CD14-positive monocyte (primary cell): ENCODE data around the gene NPRL2. TPM values are rescaled to one million over a fixed set of nuclear protein-coding genes. Genes with fewer than 3 reads are reported as not detected.

Experiments
- DNase-seq, 3 donors: peaks; one replicate each; pipeline ENCODE4 v3.0.0-alpha.2; 2011 to 2022
- H2AFZ ChIP-seq: 2 replicates; pipeline ENCODE4 v1.6.0; 2012; ENCODE audit warnings: mild to moderate bottlenecking, low read depth, low read length, inconsistent platforms; ENCODE audit not compliant: insufficient read depth, poor library complexity, severe bottlenecking
- H3K27ac ChIP-seq, 2 donors: 1 replicate in 1 of 2; 2 replicates in 1 of 2; pipeline ENCODE4 v1.5.1; 2012 to 2013; ENCODE audit warnings: low read length in 2 of 2, control low read depth in 1 of 2, inconsistent platforms in 1 of 2, low read depth in 1 of 2, mild to moderate bottlenecking in 1 of 2
- H3K27me3 ChIP-seq, 2 donors: one replicate each; pipeline versions ENCODE4 v1.6.0 to v1.6.1; 2011 to 2013; ENCODE audit warnings: low read length in 2 of 2; ENCODE audit not compliant: control insufficient read depth in 2 of 2, insufficient read depth in 2 of 2
- H3K36me3 ChIP-seq, 2 donors: replicated peaks in 1 of 2; 1 replicate in 1 of 2; 2 replicates in 1 of 2; pipeline versions ENCODE4 v1.5.1 to v1.6.1; 2012 to 2013; ENCODE audit warnings: low read length in 2 of 2, control low read depth in 1 of 2, inconsistent platforms in 1 of 2, mild to moderate bottlenecking in 1 of 2; ENCODE audit not compliant: insufficient read depth in 2 of 2, control insufficient read depth in 1 of 2
- H3K4me1 ChIP-seq, 2 donors: 1 replicate in 1 of 2; 2 replicates in 1 of 2; pipeline versions ENCODE4 v1.5.1 to v1.6.1; 2012 to 2013; ENCODE audit warnings: low read length in 2 of 2, control low read depth in 1 of 2, inconsistent platforms in 1 of 2, mild to moderate bottlenecking in 1 of 2, moderate library complexity in 1 of 2; ENCODE audit not compliant: insufficient read depth in 2 of 2, control insufficient read depth in 1 of 2
- H3K4me2 ChIP-seq: replicated peaks from 2 replicates; pipeline ENCODE3; 2012; ENCODE audit warnings: low read length, moderate library complexity, mild to moderate bottlenecking; ENCODE audit not compliant: poor library complexity, severe bottlenecking; ENCODE audit errors: extremely low read depth
- H3K4me3 ChIP-seq, 3 experiments: fragments of 200-600 bp in 1 of 3; sonication (generic) in 1 of 3; replicated peaks in 1 of 3; 1 replicate in 2 of 3; 2 replicates in 1 of 3; pipeline ENCODE4 v1.5.1; 2011 to 2013; ENCODE audit warnings: low read length in 3 of 3, mild to moderate bottlenecking in 3 of 3, control low read depth in 2 of 3, low read depth in 2 of 3, inconsistent platforms in 1 of 3, moderate library complexity in 1 of 3
- H3K79me2 ChIP-seq: 2 replicates; pipeline ENCODE4 v1.6.0; 2012; ENCODE audit warnings: mild to moderate bottlenecking, control low read depth, inconsistent platforms, low read length, moderate library complexity; ENCODE audit not compliant: insufficient read depth
- H3K9ac ChIP-seq: 2 replicates; pipeline ENCODE4 v1.6.0; 2017; ENCODE audit warnings: low read length, mild to moderate bottlenecking; ENCODE audit not compliant: insufficient read depth, poor library complexity, severe bottlenecking
- H3K9me3 ChIP-seq, 2 donors: replicated peaks in 1 of 2; 1 replicate in 1 of 2; 2 replicates in 1 of 2; pipeline versions ENCODE4 v1.5.1 to v1.6.1; 2012 to 2013; ENCODE audit warnings: low read length in 2 of 2, control low read depth in 1 of 2; ENCODE audit not compliant: control insufficient read depth in 1 of 2, insufficient read depth in 1 of 2
- H4K20me1 ChIP-seq: 2 replicates; pipeline ENCODE4 v1.6.0; 2012; ENCODE audit warnings: mild to moderate bottlenecking, low read length, control low read depth, moderate library complexity; ENCODE audit not compliant: insufficient read depth
- H3K27ac Mint-ChIP-seq, 7 donors: one replicate each; pipeline ENCODE4 v1.8.0; 2020; ENCODE audit warnings: mild to moderate bottlenecking in 7 of 7, mixed read lengths in 7 of 7, moderate library complexity in 6 of 7, inconsistent platforms in 2 of 7
- H3K27me3 Mint-ChIP-seq, 3 donors: one replicate each; pipeline ENCODE4 v1.8.0; 2021 to 2022; ENCODE audit warnings: low read depth in 3 of 3, mild to moderate bottlenecking in 3 of 3, mixed read lengths in 3 of 3, moderate library complexity in 3 of 3, inconsistent platforms in 1 of 3
- H3K36me3 Mint-ChIP-seq, 2 donors: one replicate each; pipeline ENCODE4 v1.8.0; 2020; ENCODE audit warnings: mixed read lengths in 2 of 2, inconsistent platforms in 1 of 2, mild to moderate bottlenecking in 1 of 2
- H3K4me1 Mint-ChIP-seq: one replicate; pipeline ENCODE4 v1.8.0; 2020; ENCODE audit warnings: mild to moderate bottlenecking, mixed read lengths
- H3K4me3 Mint-ChIP-seq, 2 donors: one replicate each; pipeline ENCODE4 v1.8.0; 2020; ENCODE audit warnings: mild to moderate bottlenecking in 2 of 2, mixed read lengths in 2 of 2, moderate library complexity in 1 of 2
- H3K9me3 Mint-ChIP-seq, 7 donors: one replicate each; pipeline ENCODE4 v1.8.0; 2020 to 2022; ENCODE audit warnings: mixed read lengths in 7 of 7, mild to moderate bottlenecking in 6 of 7, moderate library complexity in 6 of 7, inconsistent platforms in 2 of 7
- CTCF ChIP-seq: fragments of 200-600 bp; IDR thresholded peaks from one replicate; pipeline ENCODE4 v1.8.0; 2022; ENCODE audit warnings: antibody characterized with exemption, mild to moderate bottlenecking
- WGBS: methylation state at CpG from one replicate; pipeline ENCODE4 v1.1.5; 2013; ENCODE audit warnings: missing lambda C conversion rate; ENCODE audit not compliant: insufficient coverage; 5-methylcytosine and 5-hydroxymethylcytosine counted together
- intact Hi-C, 2 donors: fragments of 100-400 bp; cut with micrococcal nuclease; formaldehyde crosslinking; loops; one replicate each; pipeline versions ENCODE4 v1.15.0 to v1.15.1; 2023
- polyA plus RNA-seq, 3 donors: library from polyadenylated mRNA; depleted of rRNA in 1 of 3; unstranded in 2 of 3; stranded (reverse) in 1 of 3; fragments of 300-500 nt in 2 of 3; fragments of >200 nt in 1 of 3; fragmentation: Illumina TruSeq in 2 of 3; gene quantifications; 1 replicate in 2 of 3; 2 replicates in 1 of 3; pipeline ENCODE4 v1.2.3, GENCODE V29; 2012 to 2021

The NPRL2 gene
- polyA plus RNA-seq, 3 donors, result 20.9 to 37.9 (median 23.5) TPM

GRCh38 chr3:50351323-50351697 lies 735 bp upstream of the NPRL2 start:
- Histone ChIP-seq H4K20me1 (peaks cover 63% of the 10 kb centered on the region), H3K27me3 (no peaks in the 10 kb centered on the region), H3K27ac (peak overlapping the region; percentile 85 to 94), H3K79me2 (peaks cover 67% of the 10 kb centered on the region), H2AFZ (peak overlapping the region; percentile 87), H3K36me3 (peaks cover 46 to 53% of the 10 kb centered on the region in 2 donors), H3K4me3 (peak overlapping the region; percentile 79 to 93 (median 85)), H3K9ac (peak overlapping the region; percentile 74), H3K4me1 (peaks cover 42 to 58% of the 10 kb centered on the region in 2 donors), H3K9me3 (no peaks in the 10 kb centered on the region), H3K4me2 (peak overlapping the region; percentile 82)
- Mint-ChIP-seq H3K4me1 (peaks cover 59% of the 10 kb centered on the region), H3K9me3 (no peaks in the 10 kb centered on the region), H3K27me3 (no peaks in the 10 kb centered on the region), H3K27ac (peak overlapping the region; percentile 15 to 99 (median 95)), H3K36me3 (peaks cover 35 to 50% of the 10 kb centered on the region in 2 donors), H3K4me3 (peak overlapping the region; percentile 92 to 95)
- no peak for DNase-seq
- intact Hi-C loops, result loop anchor here (1.0 to 10.0 kb wide), 5 partner anchors 8 to 1043 kb away; partner anchors contain the start of genes CISH (in 1 of the 2), MON1A (in 1 of the 2), RBM15B (in 1 of the 2) and TMEM115 (in 1 of the 2)
- TF ChIP-seq CTCF, result no peak
- 76% methylated on average over 11 of the region's 11 CpGs for WGBS

GRCh38 chr3:50350213-50350526 lies 405 bp downstream of the NPRL2 start:
- Histone ChIP-seq H3K4me1 (peaks cover 44 to 61% of the 10 kb centered on the region in 2 donors), H3K27me3 (no peaks in the 10 kb centered on the region), H3K9ac (peak overlapping the region; percentile 74), H3K9me3 (no peaks in the 10 kb centered on the region), H4K20me1 (peaks cover 54% of the 10 kb centered on the region), H2AFZ (peak overlapping the region; percentile 87), H3K4me3 (peak overlapping the region; percentile 79 to 93 (median 85)), H3K27ac (peak overlapping the region; percentile 85 to 94), H3K79me2 (peaks cover 58% of the 10 kb centered on the region), H3K4me2 (peak overlapping the region; percentile 82), H3K36me3 (peaks cover 34 to 41% of the 10 kb centered on the region in 2 donors)
- Mint-ChIP-seq H3K4me3 (peak overlapping the region; percentile 92 to 95), H3K27me3 (no peaks in the 10 kb centered on the region), H3K9me3 (no peaks in the 10 kb centered on the region), H3K36me3 (peaks cover 30 to 41% of the 10 kb centered on the region in 2 donors), H3K4me1 (peaks cover 61% of the 10 kb centered on the region), H3K27ac (peak overlapping the region; percentile 95 to 99 (median 97))
- 16% methylated on average over 7 of the region's 7 CpGs for WGBS
- intact Hi-C loops, result loop anchor here (5.0 to 10.0 kb wide), 3 partner anchors 262 to 1045 kb away; partner anchors contain the start of genes CISH (in 1 of the 2), MON1A (in 1 of the 2) and RBM15B (in 1 of the 2)
- TF ChIP-seq CTCF, result no peak
- DNase-seq, result no peak
